Right atrium auricular region (tissue), 2 donors: ENCODE results near the gene TDRD3. TPM values are rescaled to one million over a fixed set of nuclear protein-coding genes. Genes with fewer than 3 reads are reported as not detected.

ENCODE experiments used
- DNase-seq: peaks from one replicate; pipeline ENCODE4 v3.0.0-alpha.2; 2019; ENCODE audit warnings: low spot score
- H3K27ac ChIP-seq, 2 donors: fragments of 200-600 bp; sonication (generic); 1 replicate in 1 of 2; 2 replicates in 1 of 2; pipeline ENCODE4 v1.5.1; 2016 to 2019
- H3K27me3 ChIP-seq, 2 donors: fragments of 200-600 bp; sonication (generic); one replicate each; pipeline versions ENCODE4 v1.5.1 to v1.6.0; 2017 to 2019
- H3K36me3 ChIP-seq: fragments of 200-600 bp; sonication (generic); one replicate; pipeline ENCODE4 v1.5.1; 2016
- H3K4me1 ChIP-seq, 2 donors: fragments of 200-600 bp; sonication (generic); one replicate each; pipeline versions ENCODE4 v1.5.1 to v1.6.0; 2017 to 2019
- H3K4me3 ChIP-seq, 2 donors: fragments of 200-600 bp; sonication (generic); 1 replicate in 1 of 2; 2 replicates in 1 of 2; pipeline ENCODE4 v1.5.1; 2017 to 2019; ENCODE audit warnings: mild to moderate bottlenecking in 1 of 2, moderate library complexity in 1 of 2
- H3K9me3 ChIP-seq, 2 donors: fragments of 200-600 bp; sonication (generic); one replicate each; pipeline ENCODE4 v1.5.1; 2019
- CTCF ChIP-seq, 2 donors: fragments of 200-600 bp; sonication (generic); IDR thresholded peaks; one replicate each; pipeline ENCODE4 v1.5.1; 2019; ENCODE audit warnings: antibody characterized with exemption in 2 of 2
- total RNA-seq, 2 donors: library from RNA; depleted of rRNA; stranded (reverse); fragments of >200 nt; gene quantifications; one replicate each; pipeline ENCODE4 v1.1.0, GENCODE V29; 2016

The TDRD3 gene
- total RNA-seq, 2 donors from 2014 or later: 28.3 to 31.4 TPM

- Histone ChIP-seq H3K4me3 (no peak overlapping the region), H3K9me3 (no peaks in the 10 kb centered on the region), H3K27ac (no peak overlapping the region), H3K4me1 (no peaks in the 10 kb centered on the region), H3K36me3 (no peaks in the 10 kb centered on the region), H3K27me3 (no peaks in the 10 kb centered on the region)
- DNase-seq: no peak
- TF ChIP-seq CTCF (IDR thresholded peaks at IDR 0.05): no peak
Measured at GRCh38 chr13:60583196-60583888, 186.3 kb downstream of the TDRD3 start.

- H3K9me3 ChIP-seq: no peaks in the 10 kb centered on the region
- no peaks in the 10 kb centered on the region for H3K4me1 ChIP-seq
- no peak for DNase-seq
- TF ChIP-seq CTCF (IDR thresholded peaks at IDR 0.05): no peak
- H3K36me3 ChIP-seq: no peaks in the 10 kb centered on the region
- H3K27ac ChIP-seq: no peak overlapping the region
- no peaks in the 10 kb centered on the region for H3K27me3 ChIP-seq
- no peak overlapping the region for H3K4me3 ChIP-seq
Measured at GRCh38 chr13:60583911-60584753, 187.1 kb downstream of the TDRD3 start.

DNA sequence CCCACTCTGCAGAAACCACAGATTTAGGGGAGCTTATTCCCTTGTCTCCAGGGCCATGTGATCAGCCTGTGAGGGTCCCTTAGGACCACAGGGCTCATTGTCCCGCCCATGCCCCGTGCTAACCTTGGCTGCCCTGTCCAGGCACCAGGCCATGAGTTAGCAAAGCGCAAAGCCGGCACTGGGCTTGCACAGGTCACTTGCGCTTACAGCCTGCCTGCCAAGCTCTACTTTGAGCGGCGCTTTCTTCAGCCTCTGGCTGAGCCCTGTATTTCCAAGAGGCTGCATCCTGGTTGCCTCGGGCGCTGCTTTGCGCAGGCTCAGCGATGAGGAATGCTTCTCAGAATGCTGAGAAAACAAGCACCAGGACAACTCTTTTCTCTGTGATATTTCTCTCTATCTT lies 188.0 kb downstream of the TDRD3 start:
- no peak overlapping the region for H3K4me3 ChIP-seq
- H3K27ac ChIP-seq: no peak overlapping the region
- no peaks in the 10 kb centered on the region for H3K9me3 ChIP-seq
- no peaks in the 10 kb centered on the region for H3K4me1 ChIP-seq
- H3K27me3 ChIP-seq: no peaks in the 10 kb centered on the region
- no peak for TF ChIP-seq CTCF (IDR thresholded peaks at IDR 0.05)
- no peak for DNase-seq
- no peaks in the 10 kb centered on the region for H3K36me3 ChIP-seq

- Histone ChIP-seq H3K4me3 (no peak overlapping the region), H3K36me3 (no peaks in the 10 kb centered on the region), H3K9me3 (no peaks in the 10 kb centered on the region), H3K27ac (no peak overlapping the region), H3K27me3 (no peaks in the 10 kb centered on the region), H3K4me1 (no peaks in the 10 kb centered on the region)
- no peak for TF ChIP-seq CTCF (IDR thresholded peaks at IDR 0.05)
- no peak for DNase-seq
Measured at GRCh38 chr13:60590800-60591747, 194.1 kb downstream of the TDRD3 start.

DNA sequence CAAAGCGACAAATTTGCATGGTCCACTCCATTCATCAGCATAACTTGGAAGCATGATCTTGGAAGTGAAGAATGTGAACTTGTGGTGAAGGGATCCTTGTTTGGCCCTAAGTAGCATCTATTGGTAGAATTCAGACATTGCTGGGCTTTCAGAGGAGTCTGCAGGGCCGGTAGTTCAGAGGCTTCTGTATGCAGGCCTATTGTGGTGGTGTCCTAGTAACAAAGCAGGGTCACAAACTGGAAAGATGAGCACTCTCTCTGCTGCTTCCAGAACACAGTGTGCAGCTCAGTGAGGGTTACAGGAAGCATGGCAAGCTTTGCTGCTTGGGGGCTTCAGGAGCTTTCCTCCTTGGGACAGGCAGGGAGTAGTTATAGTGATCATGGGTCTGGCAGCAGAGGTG lies 206.0 kb downstream of the TDRD3 start:
- Histone ChIP-seq H3K4me3 (no peak overlapping the region), H3K27me3 (no peaks in the 10 kb centered on the region), H3K36me3 (no peaks in the 10 kb centered on the region), H3K9me3 (no peaks in the 10 kb centered on the region), H3K27ac (no peak overlapping the region), H3K4me1 (no peaks in the 10 kb centered on the region)
- DNase-seq: no peak
- TF ChIP-seq CTCF (IDR thresholded peaks at IDR 0.05): no peak
